Fibroblast of lung (primary cell): ENCODE measurements around the gene DDX23. TPM values are rescaled to one million over a fixed set of nuclear protein-coding genes. Genes with fewer than 3 reads are reported as not detected.
A peak's percentile ranks its signal among the peaks of the same experiment; 100 is the strongest.

Experiments
- DNase-seq, 2 donors: peaks; one replicate each; pipeline versions ENCODE4 v3.0.0 to v3.0.0-alpha.2; 2010; ENCODE audit warnings: low read depth in 2 of 2
- H2AFZ ChIP-seq: 2 replicates; pipeline ENCODE4 v1.5.1; 2012; ENCODE audit warnings: low read length, control low read depth, inconsistent platforms
- H3K27ac ChIP-seq: 2 replicates; pipeline ENCODE4 v1.5.1; 2011; ENCODE audit warnings: low read length, control low read depth; ENCODE audit not compliant: insufficient read depth
- H3K27me3 ChIP-seq: 2 replicates; pipeline ENCODE4 v1.5.1; 2011; ENCODE audit warnings: mild to moderate bottlenecking, low read length; ENCODE audit not compliant: control insufficient read depth, insufficient read depth
- H3K36me3 ChIP-seq: 2 replicates; pipeline ENCODE4 v1.5.1; 2011; ENCODE audit warnings: low read length; ENCODE audit not compliant: control insufficient read depth, insufficient read depth
- H3K4me1 ChIP-seq: 2 replicates; pipeline ENCODE4 v1.5.1; 2011; ENCODE audit warnings: low read length; ENCODE audit not compliant: control insufficient read depth, insufficient read depth; ENCODE audit errors: extremely low read depth
- H3K4me2 ChIP-seq: 2 replicates; pipeline ENCODE4 v1.5.1; 2011; ENCODE audit warnings: low read length, control low read depth; ENCODE audit not compliant: insufficient read depth; ENCODE audit errors: extremely low read depth
- H3K4me3 ChIP-seq, 4 experiments: fragments of 200-600 bp in 1 of 4; sonication (generic) in 1 of 4; replicated peaks in 1 of 4; 2 replicates each; pipeline ENCODE4 v1.5.1; 2011 to 2016; ENCODE audit warnings: low read length in 4 of 4, low read depth in 3 of 4, mild to moderate bottlenecking in 3 of 4, control low read depth in 2 of 4, inconsistent platforms in 1 of 4, mixed read lengths in 1 of 4; ENCODE audit not compliant: insufficient read depth in 1 of 4; ENCODE audit errors: control extremely low read depth in 1 of 4
- H3K79me2 ChIP-seq: 2 replicates; pipeline ENCODE4 v1.5.1; 2012; ENCODE audit warnings: mild to moderate bottlenecking, low read length, inconsistent platforms; ENCODE audit not compliant: control insufficient read depth, insufficient read depth
- H3K9ac ChIP-seq: 2 replicates; pipeline ENCODE4 v1.5.1; 2011; ENCODE audit warnings: mild to moderate bottlenecking, low read length, control low read depth; ENCODE audit not compliant: insufficient read depth
- H3K9me3 ChIP-seq: 2 replicates; pipeline ENCODE4 v1.5.1; 2012; ENCODE audit warnings: low read depth, low read length; ENCODE audit not compliant: control insufficient read depth, insufficient read depth
- H4K20me1 ChIP-seq: 2 replicates; pipeline ENCODE4 v1.5.1; 2011; ENCODE audit warnings: low read length; ENCODE audit not compliant: control insufficient read depth, insufficient read depth; ENCODE audit errors: extremely low read depth
- EZH2 ChIP-seq: IDR thresholded peaks from 2 replicates; pipeline ENCODE4 v1.5.1; 2012; ENCODE audit warnings: low read length, control low read depth, mild to moderate bottlenecking; ENCODE audit errors: missing control alignments
- polyA plus RNA-seq, 2 donors: library from polyadenylated mRNA; depleted of rRNA in 1 of 2; stranded (reverse) in 1 of 2; unstranded in 1 of 2; fragments of >200 nt; gene quantifications; 2 replicates each; pipeline ENCODE4 v1.2.1, GENCODE V29; 2011 to 2012; ENCODE audit warnings: missing spikeins in 1 of 2
- total RNA-seq: library from RNA; depleted of rRNA; stranded (reverse); fragments of >200 nt; gene quantifications from 2 replicates; pipeline ENCODE4 v1.2.1, GENCODE V29; 2014
- TF ChIP-seq, protein P1 (sequence below), 2 donors: IDR thresholded peaks in 1 of 2; conservative IDR thresholded peaks in 1 of 2; 1 replicate in 1 of 2; 2 replicates in 1 of 2; pipeline ENCODE4 v1.5.1; 2011 to 2012; ENCODE audit warnings: low read length in 2 of 2, control low read depth in 1 of 2, inconsistent platforms in 1 of 2, low read depth in 1 of 2, mild to moderate bottlenecking in 1 of 2

DDX23 gene
- total and polyA plus RNA-seq, 2 donors (not counting 1 experiment from before 2014, with no cell fraction given) = 48.6 to 62.4 TPM

- H3K27ac ChIP-seq = peak overlapping the region; percentile 93
- no peaks in the 10 kb centered on the region for H4K20me1 ChIP-seq
- peaks cover 31% of the 10 kb centered on the region for H3K4me1 ChIP-seq
- DNase-seq = peak; percentile 83 to 87
- H3K4me3 ChIP-seq = peak overlapping the region; percentile 72 to 98 (median 85)
- H3K27me3 ChIP-seq = no peaks in the 10 kb centered on the region
- peaks cover 13% of the 10 kb centered on the region for H3K79me2 ChIP-seq
- no peak for TF ChIP-seq EZH2
- TF ChIP-seq, protein P1, sequence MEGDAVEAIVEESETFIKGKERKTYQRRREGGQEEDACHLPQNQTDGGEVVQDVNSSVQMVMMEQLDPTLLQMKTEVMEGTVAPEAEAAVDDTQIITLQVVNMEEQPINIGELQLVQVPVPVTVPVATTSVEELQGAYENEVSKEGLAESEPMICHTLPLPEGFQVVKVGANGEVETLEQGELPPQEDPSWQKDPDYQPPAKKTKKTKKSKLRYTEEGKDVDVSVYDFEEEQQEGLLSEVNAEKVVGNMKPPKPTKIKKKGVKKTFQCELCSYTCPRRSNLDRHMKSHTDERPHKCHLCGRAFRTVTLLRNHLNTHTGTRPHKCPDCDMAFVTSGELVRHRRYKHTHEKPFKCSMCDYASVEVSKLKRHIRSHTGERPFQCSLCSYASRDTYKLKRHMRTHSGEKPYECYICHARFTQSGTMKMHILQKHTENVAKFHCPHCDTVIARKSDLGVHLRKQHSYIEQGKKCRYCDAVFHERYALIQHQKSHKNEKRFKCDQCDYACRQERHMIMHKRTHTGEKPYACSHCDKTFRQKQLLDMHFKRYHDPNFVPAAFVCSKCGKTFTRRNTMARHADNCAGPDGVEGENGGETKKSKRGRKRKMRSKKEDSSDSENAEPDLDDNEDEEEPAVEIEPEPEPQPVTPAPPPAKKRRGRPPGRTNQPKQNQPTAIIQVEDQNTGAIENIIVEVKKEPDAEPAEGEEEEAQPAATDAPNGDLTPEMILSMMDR (conservative IDR thresholded peaks at IDR 0.05 in 1 of 2, IDR thresholded peaks at IDR 0.05 in 1 of 2; ENCODE audit: low read depth in 1 of 2, low read length in 2 of 2) = no peak
- peak overlapping the region; percentile 84 for H3K9ac ChIP-seq
- H3K4me2 ChIP-seq = peak overlapping the region; percentile 87
- no peaks in the 10 kb centered on the region for H3K36me3 ChIP-seq
- no peaks in the 10 kb centered on the region for H3K9me3 ChIP-seq
- peak overlapping the region; percentile 38 for H2AFZ ChIP-seq
These were observed 36.5 kb downstream of the DDX23 start for GRCh38 chr12:48815126-48816110.

- peak overlapping the region; percentile 84 for H3K9ac ChIP-seq
- H3K79me2 ChIP-seq = peaks cover 12% of the 10 kb centered on the region
- no peaks in the 10 kb centered on the region for H3K9me3 ChIP-seq
- H2AFZ ChIP-seq = peak overlapping the region; percentile 64
- no peak for TF ChIP-seq EZH2
- TF ChIP-seq, protein P1 (conservative IDR thresholded peaks at IDR 0.05 in 1 of 2, IDR thresholded peaks at IDR 0.05 in 1 of 2; ENCODE audit: low read depth in 1 of 2, low read length in 2 of 2) = peak; percentile 73 to 99
- peak overlapping the region; percentile 36 for H3K4me2 ChIP-seq
- DNase-seq = peak; percentile 69 to 85
- H3K4me1 ChIP-seq = peaks cover 36% of the 10 kb centered on the region
- H3K27ac ChIP-seq = peak overlapping the region; percentile 93
- no peaks in the 10 kb centered on the region for H3K27me3 ChIP-seq
- peak overlapping the region; percentile 72 to 98 (median 85) for H3K4me3 ChIP-seq
- H4K20me1 ChIP-seq = no peaks in the 10 kb centered on the region
- no peaks in the 10 kb centered on the region for H3K36me3 ChIP-seq
These were observed 37.5 kb downstream of the DDX23 start for GRCh38 chr12:48814262-48815125.
